Urinary bladder (tissue), 4 donors: Measurements from ENCODE around the gene CLEC10A. TPM values are rescaled to one million over a fixed set of nuclear protein-coding genes. Genes with fewer than 3 reads are reported as not detected.

Experiments
- DNase-seq: peaks from one replicate; pipeline ENCODE4 v3.0.0-alpha.2; 2015; ENCODE audit errors: extremely low spot score
- H3K27ac ChIP-seq: one replicate; pipeline ENCODE4 v1.5.1; 2013; ENCODE audit warnings: low read depth, mild to moderate bottlenecking, moderate library complexity
- H3K36me3 ChIP-seq: one replicate; pipeline ENCODE4 v1.6.1; 2013; ENCODE audit warnings: mild to moderate bottlenecking, moderate library complexity; ENCODE audit not compliant: insufficient read depth
- H3K4me1 ChIP-seq: one replicate; pipeline ENCODE4 v1.6.1; 2013; ENCODE audit warnings: mild to moderate bottlenecking, moderate library complexity; ENCODE audit not compliant: insufficient read depth
- H3K4me3 ChIP-seq: one replicate; pipeline ENCODE4 v1.5.1; 2013; ENCODE audit warnings: low read depth, low read length
- WGBS: extraction: QIAGEN DNeasy Blood & Tissue Kit; methylation state at CpG from one replicate; pipeline ENCODE4 v1.1.7; 2013; 5-methylcytosine and 5-hydroxymethylcytosine counted together
- polyA plus RNA-seq: library from polyadenylated mRNA; stranded (reverse); fragments of 200-250 nt; gene quantifications from one replicate; pipeline ENCODE4 v1.2.3, GENCODE V29; 2013
- small RNA-seq: library from RNA; depleted of rRNA; stranded (forward); fragments of <200 nt; gene quantifications from one replicate; pipeline ENCODE3, GENCODE V24; 2014
- total RNA-seq: library from RNA; depleted of rRNA; stranded (reverse); fragments of >200 nt; gene quantifications from one replicate; pipeline ENCODE4 v1.2.3, GENCODE V29; 2014
- donor health status: healthy with polysubstance abuse.
- donor health status: healthy.

The CLEC10A gene
- total and polyA plus RNA-seq, 2 donors, result 5.0 to 18.8 TPM

- DNase-seq, result no peak
- Histone ChIP-seq H3K27ac (no peak overlapping the region), H3K4me1 (no peaks in the 10 kb centered on the region), H3K4me3 (no peak overlapping the region), H3K36me3 (no peaks in the 10 kb centered on the region)
- 72% methylated on average over 8 of the region's 8 CpGs for WGBS
These were observed 50.4 kb downstream of the CLEC10A start for GRCh38 chr17:7029659-7030058.

GRCh38 chr17:7029096-7029495 is 51.0 kb downstream of the CLEC10A start:
- DNase-seq, result no peak
- Histone ChIP-seq H3K4me1 (no peaks in the 10 kb centered on the region), H3K4me3 (no peak overlapping the region), H3K27ac (no peak overlapping the region), H3K36me3 (no peaks in the 10 kb centered on the region)
- 75% methylated on average over 3 of the region's 3 CpGs for WGBS

GRCh38 chr17:7027335-7027734 is 52.7 kb downstream of the CLEC10A start:
- no peak for DNase-seq
- 64% methylated on average over 13 of the region's 13 CpGs for WGBS
- no peak overlapping the region for H3K27ac ChIP-seq
- H3K4me1 ChIP-seq, result no peaks in the 10 kb centered on the region
- H3K36me3 ChIP-seq, result no peaks in the 10 kb centered on the region
- H3K4me3 ChIP-seq, result no peak overlapping the region

GRCh38 chr17:7026471-7027115 is 53.5 kb downstream of the CLEC10A start:
- no peak overlapping the region for H3K4me3 ChIP-seq
- H3K4me1 ChIP-seq, result no peaks in the 10 kb centered on the region
- H3K36me3 ChIP-seq, result no peaks in the 10 kb centered on the region
- 88% methylated on average over 29 of the region's 29 CpGs for WGBS
- H3K27ac ChIP-seq, result no peak overlapping the region
- DNase-seq, result no peak

- WGBS, result 88% methylated on average over 1 of the region's 1 CpG
- Histone ChIP-seq H3K27ac (no peak overlapping the region), H3K4me3 (no peak overlapping the region)
These were observed 54.8 kb downstream of the CLEC10A start for GRCh38 chr17:7025245-7025644.

More at GRCh38 chr17:7025245-7025644, 54.8 kb downstream of the CLEC10A start:
- Histone ChIP-seq H3K36me3 (no peaks in the 10 kb centered on the region), H3K4me1 (no peaks in the 10 kb centered on the region)
- DNase-seq, result no peak

Small RNA genes within 50 kb of the gene (small RNA-seq; reads per million reads assigned to genes)
- not detected for gene AC120057.1

Other genes with a start within 250 kb of the CLEC10A start
- gene TEKT1, start 248.5 kb downstream of the CLEC10A start, total RNA-seq, result not detected
- not detected for gene TEKT1, start 248.5 kb downstream of the CLEC10A start, polyA plus RNA-seq
- not detected for gene ALOX12, start 84.2 kb downstream of the CLEC10A start, total RNA-seq
- 0.04 TPM for gene ALOX12, start 84.2 kb downstream of the CLEC10A start, polyA plus RNA-seq
- gene RNASEK, start 67.6 kb downstream of the CLEC10A start, total RNA-seq, result 32.9 TPM
- 305 TPM for gene RNASEK, start 67.6 kb downstream of the CLEC10A start, polyA plus RNA-seq
- gene BCL6B, start 57.2 kb downstream of the CLEC10A start, total RNA-seq, result 12.5 TPM
- 9.9 TPM for gene BCL6B, start 57.2 kb downstream of the CLEC10A start, polyA plus RNA-seq
- gene SLC16A13, start 44.2 kb downstream of the CLEC10A start, total RNA-seq, result 0.37 TPM
- gene SLC16A13, start 44.2 kb downstream of the CLEC10A start, polyA plus RNA-seq, result 1.5 TPM
- not detected for gene SLC16A11, start 36.2 kb downstream of the CLEC10A start, total RNA-seq
- gene SLC16A11, start 36.2 kb downstream of the CLEC10A start, polyA plus RNA-seq, result 1.5 TPM
- gene ASGR2, start 34.6 kb upstream of the CLEC10A start, total RNA-seq, result not detected
- 1.7 TPM for gene ASGR2, start 34.6 kb upstream of the CLEC10A start, polyA plus RNA-seq
- 1.7 TPM for gene ASGR1, start 99.1 kb upstream of the CLEC10A start, total RNA-seq
- gene ASGR1, start 99.1 kb upstream of the CLEC10A start, polyA plus RNA-seq, result 1.6 TPM
- gene DLG4, start 139.6 kb upstream of the CLEC10A start, total RNA-seq, result 19.4 TPM
- 17.1 TPM for gene DLG4, start 139.6 kb upstream of the CLEC10A start, polyA plus RNA-seq
- 130 TPM for gene ACADVL, start 139.7 kb upstream of the CLEC10A start, total RNA-seq
- gene ACADVL, start 139.7 kb upstream of the CLEC10A start, polyA plus RNA-seq, result 314 TPM
- 45.5 TPM for gene DVL2, start 154.3 kb upstream of the CLEC10A start, total RNA-seq
- 41.5 TPM for gene DVL2, start 154.3 kb upstream of the CLEC10A start, polyA plus RNA-seq
- 18.8 TPM for gene PHF23, start 159.2 kb upstream of the CLEC10A start, total RNA-seq
- 39.0 TPM for gene PHF23, start 159.2 kb upstream of the CLEC10A start, polyA plus RNA-seq
- 246 TPM for gene GABARAP, start 162.2 kb upstream of the CLEC10A start, total RNA-seq
- 681 TPM for gene GABARAP, start 162.2 kb upstream of the CLEC10A start, polyA plus RNA-seq
- 40.0 TPM for gene CTDNEP1, start 171.5 kb upstream of the CLEC10A start, total RNA-seq
- 89.2 TPM for gene CTDNEP1, start 171.5 kb upstream of the CLEC10A start, polyA plus RNA-seq
- 17.7 TPM for gene ELP5, start 172.0 kb upstream of the CLEC10A start, total RNA-seq
- 39.2 TPM for gene ELP5, start 172.0 kb upstream of the CLEC10A start, polyA plus RNA-seq
- gene CLDN7, start 182.2 kb upstream of the CLEC10A start, total RNA-seq, result 24.2 TPM
- gene CLDN7, start 182.2 kb upstream of the CLEC10A start, polyA plus RNA-seq, result 34.4 TPM
- gene SLC2A4, start 201.5 kb upstream of the CLEC10A start, total RNA-seq, result 11.6 TPM
- 66.1 TPM for gene SLC2A4, start 201.5 kb upstream of the CLEC10A start, polyA plus RNA-seq
- gene YBX2, start 214.4 kb upstream of the CLEC10A start, total RNA-seq, result 0.37 TPM
- gene YBX2, start 214.4 kb upstream of the CLEC10A start, polyA plus RNA-seq, result 1.8 TPM
- gene EIF5A, start 227.4 kb upstream of the CLEC10A start, total RNA-seq, result 123 TPM
- 348 TPM for gene EIF5A, start 227.4 kb upstream of the CLEC10A start, polyA plus RNA-seq
- 25.0 TPM for gene GPS2, start 235.1 kb upstream of the CLEC10A start, total RNA-seq
- gene GPS2, start 235.1 kb upstream of the CLEC10A start, polyA plus RNA-seq, result 70.2 TPM
- 20.9 TPM for gene NEURL4, start 249.1 kb upstream of the CLEC10A start, total RNA-seq
- gene NEURL4, start 249.1 kb upstream of the CLEC10A start, polyA plus RNA-seq, result 26.0 TPM